ENCODE data around the gene SCUBE1.
A peak's percentile ranks its signal among the peaks of the same experiment; 100 is the strongest.

Gene SCUBE1

DNA sequence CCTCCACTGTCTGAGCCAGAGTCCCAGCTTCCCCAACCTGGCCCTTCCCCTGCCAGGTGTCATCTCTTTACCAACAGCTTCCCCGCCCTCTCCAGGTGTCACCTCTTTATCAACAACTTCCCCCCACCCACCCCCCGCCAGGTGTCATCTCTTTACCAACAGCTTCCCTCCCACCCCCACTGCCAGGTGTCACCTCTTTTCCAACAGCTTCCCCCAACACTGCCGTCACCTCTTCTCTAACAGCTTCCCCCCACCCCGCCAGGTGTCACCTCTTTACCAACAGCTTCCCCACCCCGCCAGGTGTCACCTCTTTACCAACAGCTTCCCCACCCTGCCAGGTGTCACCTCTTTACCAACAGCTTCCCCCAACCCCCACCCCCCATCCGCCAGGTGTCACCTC is 126.4 kb downstream of the SCUBE1 start:
- DNase-seq = no peak
- intact Hi-C loops (cut with DNase I) = no loop called here

DNA sequence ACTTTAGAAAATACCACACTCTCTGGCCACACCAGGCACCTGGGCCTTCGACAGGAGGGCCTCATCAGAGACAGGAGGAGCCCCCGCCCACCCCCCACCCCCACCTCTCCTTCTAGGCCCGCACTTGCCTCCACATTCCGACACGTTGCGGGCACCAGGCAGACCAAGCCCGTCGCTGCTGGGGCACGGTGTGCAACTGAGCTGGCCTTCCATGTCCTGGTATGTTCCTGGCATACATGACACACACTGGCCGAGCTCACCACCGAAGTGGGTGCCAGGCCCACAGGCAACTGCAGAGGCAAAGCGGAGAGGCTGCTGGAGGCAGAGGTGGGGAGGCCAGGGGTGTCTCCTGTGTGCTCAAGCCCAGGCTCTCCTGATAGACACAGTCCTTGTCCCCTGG is 129.2 kb downstream of the SCUBE1 start:
- DNase-seq = no peak
- intact Hi-C loops (cut with DNase I) = no loop called here

DNA sequence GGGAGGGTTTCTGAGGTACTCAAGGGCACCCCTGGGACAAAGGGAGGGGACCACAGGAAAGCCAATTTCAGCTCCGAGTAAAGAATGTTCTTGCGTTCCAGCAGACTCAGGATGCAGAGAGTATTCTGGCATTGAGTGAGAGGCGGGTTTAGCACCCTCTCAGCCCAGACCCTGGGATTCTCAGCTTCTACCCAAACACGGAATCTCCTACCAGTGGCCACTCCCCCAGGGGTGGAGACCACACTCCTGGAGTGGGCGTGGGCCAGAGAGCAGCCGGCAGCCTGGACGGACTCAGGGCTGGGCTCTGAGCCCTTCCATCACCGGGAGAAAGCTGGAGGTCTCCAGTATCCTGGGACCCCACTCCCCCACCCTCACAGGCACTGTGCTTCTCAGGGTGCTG is 130.1 kb downstream of the SCUBE1 start:
- DNase-seq = no peak
- intact Hi-C loops (cut with DNase I) = no loop called here

DNA sequence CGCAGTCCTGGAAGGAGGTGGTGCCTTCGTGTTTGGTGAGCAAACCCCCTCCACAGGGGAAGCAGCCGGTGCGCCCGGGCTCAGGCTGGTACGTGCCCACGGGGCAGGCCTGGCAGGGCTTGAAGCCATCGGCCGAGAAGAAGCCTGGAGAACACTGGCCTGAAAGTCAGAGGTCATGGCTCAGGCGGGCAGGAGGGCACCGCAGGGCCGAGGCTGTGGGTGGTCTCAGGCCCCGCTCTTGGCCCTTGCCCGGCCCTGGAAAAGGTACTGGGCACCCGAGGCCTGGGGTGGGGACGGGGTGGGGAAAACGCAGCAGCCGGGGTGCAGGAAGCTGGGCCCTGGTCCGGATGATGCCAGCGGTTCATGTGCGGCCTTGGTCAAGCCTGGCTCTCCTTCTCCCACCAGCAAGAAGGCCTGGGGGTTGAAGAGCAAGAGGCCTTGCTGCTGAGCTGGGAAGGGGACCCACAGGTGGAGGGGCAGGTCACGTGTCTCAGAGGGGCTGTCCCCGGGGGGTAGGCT is 130.7 kb downstream of the SCUBE1 start:
- DNase-seq = no peak
- intact Hi-C loops (cut with DNase I) = no loop called here

DNA sequence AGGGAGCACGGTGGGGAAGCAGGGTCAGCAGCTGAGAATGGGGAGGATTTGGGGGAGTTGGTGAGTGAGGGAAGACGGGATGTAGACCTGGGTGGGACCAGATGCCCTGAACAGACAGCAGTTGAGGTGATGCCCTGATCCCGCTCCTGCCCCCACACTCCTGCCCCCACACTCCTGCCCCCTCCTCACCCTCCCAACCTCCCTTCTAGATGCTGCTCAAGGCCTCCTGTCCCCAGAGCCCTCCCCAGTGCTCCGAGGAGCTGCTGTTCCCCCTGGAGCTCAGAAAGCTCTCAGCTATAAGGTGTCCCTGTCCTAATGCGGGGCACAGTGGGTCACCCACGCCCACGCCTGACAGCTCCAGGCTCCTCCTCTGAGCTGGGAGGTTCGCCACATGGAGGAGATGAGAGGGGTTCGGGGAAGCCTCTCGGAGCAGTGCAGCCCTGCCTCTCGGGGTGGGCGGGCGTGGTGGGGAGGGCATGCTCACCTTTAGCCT is 131.2 kb downstream of the SCUBE1 start:
- intact Hi-C loops (cut with DNase I) = no loop called here
- DNase-seq = no peak

DNA sequence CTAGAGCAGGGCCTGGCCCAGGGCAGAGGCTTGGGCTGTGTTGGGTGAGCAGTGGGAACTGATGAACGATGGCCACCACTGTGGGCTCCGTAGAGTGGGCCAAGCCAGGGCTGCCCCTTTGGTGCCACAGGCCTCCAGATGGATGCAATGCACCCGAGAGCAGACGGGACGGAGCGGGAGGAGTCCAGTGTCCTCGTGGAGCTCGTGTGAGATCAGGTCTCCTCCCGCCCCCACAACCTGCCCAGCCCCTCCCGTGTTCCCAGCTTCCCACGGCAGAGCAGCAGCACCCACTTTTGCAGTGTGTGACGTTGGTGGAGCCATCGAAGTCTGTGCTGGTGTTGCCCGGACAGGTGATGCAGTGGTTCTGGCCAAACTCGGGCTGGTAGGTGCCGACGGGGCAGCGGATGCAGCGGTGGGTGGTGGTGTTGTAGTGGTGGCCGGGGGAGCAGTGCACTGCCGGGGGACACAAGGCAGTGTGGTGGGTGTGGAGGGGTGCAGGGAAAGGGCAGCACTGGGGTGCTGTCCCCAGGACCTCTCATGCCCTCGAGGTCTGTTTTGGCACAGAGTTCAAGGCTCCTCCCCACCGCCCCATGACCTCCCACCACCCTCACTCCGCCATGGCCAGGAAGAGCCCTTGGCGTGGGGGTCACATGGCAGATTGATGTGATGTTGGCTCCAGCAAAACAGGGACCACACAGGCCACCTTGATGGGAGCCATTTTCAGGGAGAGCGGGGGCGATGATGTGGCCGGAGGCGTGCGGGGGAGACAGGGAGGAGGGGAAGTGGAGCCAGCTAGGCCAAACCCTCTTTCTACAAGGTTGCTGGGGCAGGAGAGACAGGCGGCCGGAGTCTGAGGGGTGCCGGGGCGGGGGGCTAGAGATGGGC is 132.3 kb downstream of the SCUBE1 start:
- DNase-seq = peak in 1 of 42 donors; percentile 25
- intact Hi-C loops (cut with DNase I) = no loop called here

DNA sequence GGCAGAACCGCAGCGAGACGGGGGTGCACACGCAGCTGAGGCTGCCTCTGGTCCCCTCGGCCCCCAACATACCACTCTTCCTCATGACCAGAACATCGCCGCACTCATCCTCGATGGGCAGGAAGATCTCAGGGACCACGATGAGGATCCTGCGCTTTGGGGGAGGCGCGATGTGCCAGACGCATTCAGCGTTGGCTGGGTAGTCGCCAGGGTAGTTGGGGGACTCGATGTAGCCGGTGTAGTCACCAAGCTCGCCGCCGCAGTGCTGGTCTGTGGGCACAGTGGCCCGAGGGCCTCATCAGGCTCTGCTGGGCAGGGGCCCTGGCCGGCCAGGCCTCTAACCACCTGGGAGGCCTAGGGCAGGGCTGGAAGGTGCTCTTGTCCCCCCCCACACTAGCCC is 133.2 kb downstream of the SCUBE1 start:
- intact Hi-C loops (cut with DNase I) = no loop called here
- no peak for DNase-seq

DNA sequence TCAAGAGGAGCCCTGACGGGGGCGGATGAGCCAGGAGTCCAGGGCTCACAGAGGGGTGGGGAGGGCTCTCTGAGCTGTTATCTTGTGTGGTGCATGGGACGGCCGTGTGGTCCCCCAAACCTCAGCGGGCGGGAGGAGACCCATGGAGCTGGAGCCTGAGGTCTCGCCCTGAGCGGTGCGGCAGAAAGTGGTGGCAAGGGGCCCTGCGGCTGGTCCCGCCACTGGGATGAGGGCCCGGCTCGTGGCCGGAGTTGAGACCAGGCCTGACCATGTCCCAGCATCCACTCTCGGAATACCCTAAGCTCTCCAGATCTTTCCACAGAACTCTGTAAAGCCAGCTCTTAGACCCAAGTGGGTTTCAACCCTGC is 133.7 kb downstream of the SCUBE1 start:
- intact Hi-C loops (cut with DNase I) = no loop called here
- DNase-seq = no peak

DNA sequence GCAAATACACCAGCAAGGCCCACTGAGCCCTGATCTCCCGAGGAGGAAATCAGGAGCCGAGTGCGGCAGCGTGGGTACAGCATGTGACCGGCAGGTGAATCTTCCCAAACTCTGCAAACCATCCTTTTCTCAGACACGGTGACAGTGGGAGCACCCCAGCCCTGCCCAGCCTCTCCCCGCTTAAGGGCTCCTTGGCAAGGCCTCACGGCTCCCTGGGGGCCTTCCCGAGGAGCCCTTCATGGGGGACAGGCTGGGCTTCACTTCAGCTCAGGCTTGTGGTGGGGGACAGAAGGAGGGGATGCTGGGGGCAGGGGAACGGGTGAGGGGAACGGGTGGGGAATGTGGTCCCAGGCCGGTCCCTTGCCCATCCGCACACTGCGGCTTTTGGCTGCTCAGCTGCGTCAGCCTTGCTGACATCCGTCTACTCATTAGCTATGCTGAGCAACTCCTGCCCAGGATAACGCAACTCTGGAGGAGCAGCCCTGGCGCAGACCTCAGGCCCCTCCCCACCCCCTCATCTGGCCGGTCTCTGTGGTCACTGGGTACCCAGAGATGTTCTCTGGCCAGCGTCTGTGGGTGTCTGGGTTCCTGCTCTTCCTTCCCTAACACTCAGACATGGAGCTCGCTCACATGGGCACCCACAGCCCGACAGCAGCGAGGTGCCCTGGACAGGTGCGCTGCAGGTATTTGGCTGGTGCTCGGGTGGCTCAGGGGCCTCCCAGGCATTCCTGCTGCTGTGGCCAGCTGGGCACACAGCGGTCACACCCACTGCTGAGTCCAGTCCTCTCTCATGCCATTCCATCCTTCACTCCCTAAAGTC is 134.3 kb downstream of the SCUBE1 start:
- intact Hi-C loops (cut with DNase I) = no loop called here
- DNase-seq = no peak

DNA sequence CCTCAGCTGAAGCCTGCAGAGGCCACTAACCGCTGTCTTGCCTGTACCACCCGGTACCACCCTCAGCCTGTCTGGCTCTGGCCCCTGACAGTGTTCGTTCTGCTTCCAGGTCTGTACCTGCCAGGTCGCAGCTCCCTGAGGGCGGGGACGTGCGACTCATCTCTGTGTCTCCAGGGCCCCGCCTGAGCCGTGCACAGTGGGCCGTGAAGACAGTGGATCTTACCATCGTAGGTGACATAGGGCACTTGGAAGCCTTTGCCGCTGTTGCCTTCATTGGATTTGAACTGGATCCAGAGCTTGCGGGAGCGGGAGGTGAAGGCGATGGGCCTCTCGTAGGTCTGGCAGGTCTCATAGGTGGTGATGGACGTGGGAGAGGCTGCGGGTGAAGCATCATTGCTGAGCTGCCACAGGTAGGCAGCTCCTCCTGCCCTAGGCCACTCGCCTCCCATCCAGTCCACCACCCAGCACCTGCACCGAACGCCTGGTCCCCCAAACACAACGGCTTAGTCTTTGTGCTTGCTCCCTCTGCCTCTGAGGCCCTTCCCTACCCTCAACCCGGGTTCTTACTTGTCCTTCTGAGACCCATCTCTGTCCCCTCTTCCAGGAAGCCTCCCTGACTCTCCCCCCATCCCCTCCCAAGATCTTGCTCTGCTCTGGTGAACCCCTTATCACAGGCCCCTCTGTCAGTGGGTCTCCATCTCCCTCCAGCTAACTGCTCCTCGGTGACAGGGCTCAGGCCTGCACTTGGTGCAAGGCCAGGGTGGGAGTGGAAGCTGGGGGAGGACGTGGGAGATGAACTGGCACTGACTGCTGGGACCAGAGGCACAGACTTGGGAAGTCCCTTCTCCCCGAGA is 135.1 kb downstream of the SCUBE1 start:
- intact Hi-C loops (cut with DNase I) = no loop called here
- DNase-seq = no peak

DNA sequence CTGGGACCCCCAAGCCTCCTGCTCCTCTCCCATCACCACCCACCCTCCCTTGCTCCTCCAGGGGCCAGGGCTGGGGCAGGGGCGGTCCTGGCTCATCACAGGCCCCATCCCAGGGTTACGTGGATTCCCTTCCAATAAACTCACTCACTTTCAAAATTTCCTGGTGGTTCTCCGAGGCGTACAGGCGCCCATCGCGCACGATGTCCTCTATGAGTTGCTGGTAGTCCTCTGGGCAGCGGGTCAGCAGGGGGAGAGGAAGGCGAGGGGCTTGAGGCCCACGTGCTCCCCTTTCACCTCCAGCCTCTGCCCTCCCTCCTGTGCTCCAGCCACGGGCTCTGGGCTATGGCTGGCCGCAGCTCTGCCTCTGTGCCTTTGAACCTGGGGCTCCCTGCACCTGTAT is 135.8 kb downstream of the SCUBE1 start:
- intact Hi-C loops (cut with DNase I) = no loop called here
- DNase-seq = no peak

DNA sequence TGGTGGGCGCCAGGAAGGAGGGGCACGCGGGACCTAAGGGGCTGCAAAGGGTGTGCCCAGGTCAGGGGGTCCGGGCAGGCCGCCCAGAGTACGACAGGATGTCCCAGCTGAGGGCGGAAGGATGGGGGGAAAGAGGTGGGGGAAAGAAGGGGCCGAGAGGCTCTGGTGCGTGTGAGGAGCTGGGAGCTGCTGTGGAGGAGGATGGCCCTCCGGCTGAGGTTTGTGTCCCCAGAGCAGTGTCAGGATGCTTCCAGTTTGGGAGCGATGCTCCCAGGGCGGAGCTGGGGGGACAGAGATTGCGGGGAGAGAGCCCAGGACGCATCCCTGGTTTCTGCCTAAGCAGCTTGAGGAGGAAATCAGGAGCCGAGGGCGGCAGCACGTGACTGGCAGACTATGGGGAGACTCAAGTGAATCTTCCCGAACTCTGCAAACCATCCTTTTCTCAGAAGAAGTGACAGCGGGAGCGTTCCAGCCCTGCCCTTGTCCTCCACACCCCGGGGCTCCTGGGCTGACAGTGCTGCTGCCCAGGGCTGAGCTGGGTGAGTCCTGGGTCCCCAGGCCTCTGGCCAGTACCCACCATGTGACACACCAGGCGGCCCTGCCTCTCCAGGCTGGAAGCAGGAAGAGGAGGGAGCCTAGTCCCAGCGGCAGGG is 136.5 kb downstream of the SCUBE1 start:
- peak in 36 of 42 donors; percentile 16 to 73 (median 56) for DNase-seq
- intact Hi-C loops (cut with DNase I) = no loop called here

DNA sequence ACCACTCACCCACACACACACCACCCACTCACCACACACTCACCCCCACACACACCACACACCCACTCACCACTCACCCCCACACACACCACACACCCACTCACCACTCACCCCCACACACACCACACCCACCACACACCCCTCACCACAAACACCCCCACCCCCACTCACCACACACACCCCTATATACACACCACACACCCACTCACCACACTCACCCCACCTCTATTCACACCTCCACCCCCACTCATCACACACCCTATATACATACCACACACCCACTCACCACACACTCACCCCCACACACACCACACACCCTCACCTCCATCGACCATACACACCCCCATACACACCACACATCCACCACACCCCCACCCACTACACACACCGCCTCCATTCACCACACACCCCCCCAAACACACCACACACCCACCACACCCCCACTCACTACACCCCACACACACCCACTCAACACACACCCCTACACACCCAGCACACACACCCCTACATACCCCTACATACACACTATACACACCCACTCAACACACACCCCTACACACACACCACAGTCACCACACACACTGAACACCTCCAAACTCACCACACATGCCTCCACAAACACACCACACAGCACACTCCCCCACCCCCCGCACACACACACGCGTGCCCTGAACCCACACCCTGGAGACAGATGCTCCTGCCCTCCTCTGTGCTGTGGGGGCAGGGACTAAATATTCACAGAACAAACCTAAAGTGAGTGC is 137.2 kb downstream of the SCUBE1 start:
- intact Hi-C loops (cut with DNase I) = no loop called here
- DNase-seq = no peak

DNA sequence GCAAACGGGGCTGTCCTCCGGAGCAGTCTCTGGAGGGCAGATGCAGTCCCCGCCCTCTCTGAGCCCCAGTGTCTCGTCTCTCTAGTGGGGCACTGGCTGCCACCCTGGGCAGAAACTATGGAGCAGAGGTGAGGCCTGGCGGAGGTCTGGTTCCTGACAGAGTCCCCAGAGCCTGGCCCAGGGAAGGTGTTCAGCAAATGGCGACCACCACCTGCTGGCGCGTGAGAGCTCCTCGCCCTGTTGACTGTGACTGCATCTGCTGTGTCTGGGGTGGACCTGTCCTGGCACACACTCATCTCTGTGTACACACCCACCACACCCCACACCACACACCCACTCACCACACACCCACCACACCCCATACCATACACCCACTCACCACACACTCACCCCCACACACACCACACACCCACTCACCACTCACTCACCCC is 137.9 kb downstream of the SCUBE1 start:
- no peak for DNase-seq
- intact Hi-C loops (cut with DNase I) = no loop called here

DNA sequence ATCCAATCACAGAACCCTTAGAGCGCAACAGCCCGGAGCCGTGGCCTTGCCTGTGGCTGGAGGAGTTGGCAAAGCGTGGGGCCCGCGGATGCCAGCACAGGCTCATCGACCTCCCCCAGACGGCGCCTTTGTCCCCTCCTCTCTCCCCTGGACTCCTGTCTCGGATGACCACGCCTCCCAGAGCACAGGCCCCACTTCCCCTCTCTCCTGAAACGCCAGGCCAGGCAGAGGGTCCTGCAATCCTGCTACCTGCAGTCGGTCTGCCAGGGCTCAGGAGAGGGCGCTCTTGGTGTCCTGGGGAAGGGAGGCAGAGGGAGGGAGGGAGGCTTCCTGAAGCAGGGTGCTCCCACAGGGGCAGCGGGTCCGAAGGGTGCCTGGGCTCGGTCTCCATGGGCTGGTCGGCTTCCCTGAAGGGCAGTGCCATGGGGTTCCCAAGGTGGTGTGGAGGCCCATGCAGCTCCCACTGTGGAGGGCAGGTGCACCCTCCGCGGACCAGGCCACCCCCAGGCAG is 139.6 kb downstream of the SCUBE1 start:
- intact Hi-C loops (cut with DNase I) = no loop called here
- DNase-seq = no peak

DNA sequence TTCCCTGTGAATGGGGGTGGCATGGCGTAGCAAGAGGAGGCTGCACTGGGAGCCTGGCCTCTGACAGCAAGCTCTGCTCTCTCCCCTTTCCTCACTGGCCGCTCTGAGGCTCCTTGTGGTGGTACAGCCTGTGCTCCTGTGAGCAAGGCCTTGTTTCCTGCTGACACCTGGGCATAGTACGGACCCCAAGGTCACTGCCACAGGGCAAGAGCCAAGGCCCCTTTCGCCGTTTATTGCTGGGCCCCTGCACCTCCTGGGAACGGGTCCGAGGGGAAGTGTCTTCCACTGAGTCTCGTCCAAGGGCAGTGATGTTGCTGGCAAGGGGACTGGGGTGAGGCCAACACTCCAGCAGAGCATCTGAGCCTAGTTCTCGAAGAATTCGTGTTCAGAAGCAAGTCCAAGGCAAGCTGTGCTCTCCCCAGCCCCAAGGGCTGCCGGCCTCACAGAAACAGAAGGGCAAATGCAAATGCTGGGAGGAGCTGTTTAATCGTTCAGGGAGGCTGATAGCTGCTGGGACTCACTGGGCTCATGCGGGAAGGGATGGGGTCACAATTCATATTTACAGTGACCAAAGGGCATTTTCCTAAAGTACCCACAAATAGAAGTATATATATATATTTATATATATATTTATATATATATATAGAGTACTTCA is 140.3 kb downstream of the SCUBE1 start:
- intact Hi-C loops (cut with DNase I) = no loop called here
- DNase-seq = no peak

DNA sequence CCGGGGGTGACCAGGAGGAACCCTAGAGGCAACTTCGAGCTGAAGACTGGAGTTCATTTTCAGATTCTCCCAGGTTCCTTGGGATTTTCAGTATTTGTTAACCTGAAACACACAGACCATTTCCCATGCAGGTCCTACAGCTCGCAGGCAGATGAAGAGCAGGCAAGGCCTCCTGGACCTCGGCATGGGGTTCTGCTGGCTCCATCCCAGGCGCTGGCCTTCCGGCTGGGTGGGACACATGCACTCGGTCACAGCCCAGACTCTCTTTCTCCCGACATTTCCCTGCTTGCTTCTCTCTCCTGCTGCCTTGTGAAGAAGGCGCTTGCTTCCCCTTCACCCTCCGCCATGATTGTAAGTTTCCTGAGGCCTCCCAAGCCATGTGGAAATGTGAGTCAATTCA is 140.8 kb downstream of the SCUBE1 start:
- intact Hi-C loops (cut with DNase I) = no loop called here
- DNase-seq = no peak

Measured in head of caudate nucleus (tissue), 42 donors.